Hepatocyte (in vitro differentiated cells): ENCODE data around the gene COX5A. TPM values are rescaled to one million over a fixed set of nuclear protein-coding genes. Genes with fewer than 3 reads are reported as not detected.
"Not testable (repeated sequence)": the region's sequence is repeated elsewhere in the genome, so short reads cannot be mapped to it uniquely, and the experiment has no call there.

Experiments used
- DNase-seq: peaks from one replicate; pipeline ENCODE4 v3.0.0-alpha.2; 2016; ENCODE audit warnings: low spot score
- H2AFZ ChIP-seq: fragments of 200-600 bp; sonication (generic); 2 replicates; pipeline ENCODE4 v1.6.0; 2016; ENCODE audit warnings: antibody characterized with exemption, mild to moderate bottlenecking
- H3K27ac ChIP-seq: fragments of 200-600 bp; sonication (generic); 2 replicates; pipeline ENCODE4 v1.5.1; 2016; ENCODE audit warnings: mild to moderate bottlenecking
- H3K27me3 ChIP-seq: fragments of 200-600 bp; sonication (generic); 2 replicates; pipeline ENCODE4 v1.6.1; 2016
- H3K36me3 ChIP-seq: fragments of 200-600 bp; sonication (generic); replicated peaks from 2 replicates; pipeline ENCODE4 v1.5.1; 2016; ENCODE audit warnings: low read depth; ENCODE audit not compliant: insufficient read depth
- H3K4me1 ChIP-seq: fragments of 200-600 bp; sonication (generic); 2 replicates; pipeline ENCODE4 v1.5.1; 2016; ENCODE audit warnings: mild to moderate bottlenecking, moderate library complexity; ENCODE audit not compliant: insufficient read depth
- H3K4me2 ChIP-seq: fragments of 200-600 bp; sonication (generic); 2 replicates; pipeline ENCODE4 v1.6.0; 2016
- H3K4me3 ChIP-seq: fragments of 200-600 bp; sonication (generic); 2 replicates; pipeline ENCODE4 v1.5.1; 2016; ENCODE audit warnings: mild to moderate bottlenecking
- H3K79me2 ChIP-seq: fragments of 200-600 bp; sonication (generic); 2 replicates; pipeline ENCODE4 v1.6.0; 2017; ENCODE audit warnings: mild to moderate bottlenecking
- H3K9me2 ChIP-seq: fragments of 200-600 bp; sonication (generic); replicated peaks from 2 replicates; pipeline ENCODE4 v1.6.0; 2017; ENCODE audit warnings: mild to moderate bottlenecking; ENCODE audit not compliant: insufficient read depth
- H3K9me3 ChIP-seq: fragments of 200-600 bp; sonication (generic); 2 replicates; pipeline ENCODE4 v1.5.1; 2016; ENCODE audit warnings: low read depth, mild to moderate bottlenecking
- H4K20me1 ChIP-seq: fragments of 200-600 bp; sonication (generic); 2 replicates; pipeline ENCODE4 v1.6.0; 2016; ENCODE audit warnings: mild to moderate bottlenecking; ENCODE audit not compliant: insufficient read depth, poor library complexity, severe bottlenecking
- CTCF ChIP-seq: fragments of 200-600 bp; sonication (generic); IDR thresholded peaks from 2 replicates; pipeline ENCODE4 v1.5.1; 2016; ENCODE audit warnings: antibody characterized with exemption, mild to moderate bottlenecking; ENCODE audit not compliant: poor library complexity
- EZH2 ChIP-seq: fragments of 200-600 bp; sonication (generic); IDR thresholded peaks from 2 replicates; pipeline ENCODE4 v1.6.1; 2016; ENCODE audit warnings: antibody characterized with exemption, mild to moderate bottlenecking, borderline replicate concordance
- EZH2phosphoT487 ChIP-seq: fragments of 200-600 bp; sonication (generic); IDR thresholded peaks from one replicate; pipeline ENCODE4 v1.6.1; 2018; ENCODE audit warnings: antibody characterized with exemption, mild to moderate bottlenecking, low read depth, moderate library complexity; ENCODE audit not compliant: unreplicated experiment, severe bottlenecking
- WGBS: methylation state at CpG from one replicate; pipeline ENCODE4 v1.1.6; 2016; ENCODE audit warnings: low lambda C conversion rate; ENCODE audit errors: missing lambda C conversion rate; 5-methylcytosine and 5-hydroxymethylcytosine counted together
- polyA plus RNA-seq: library from polyadenylated mRNA; unstranded; fragments of >200 nt; fragmentation: Nextera tagmentation; extraction: Ambion mirVana; gene quantifications from 2 replicates; pipeline ENCODE4 v1.2.1, GENCODE V29; 2016
- total RNA-seq: library from RNA; depleted of rRNA; stranded (reverse); fragments of >200 nt; gene quantifications from 2 replicates; pipeline ENCODE4 v1.2.3, GENCODE V29; 2014

Gene COX5A
- total and polyA plus RNA-seq, 2 experiments from 2014 or later: 151 to 449 TPM

GRCh38 chr15:74951006-74951405, 13.1 kb upstream of the COX5A start:
- no peaks in the 10 kb centered on the region for H3K9me3 ChIP-seq
- H3K9me2 ChIP-seq: no peaks in the 10 kb centered on the region
- no peak overlapping the region for H2AFZ ChIP-seq
- peaks cover 17% of the 10 kb centered on the region for H3K4me1 ChIP-seq
- peaks cover 4% of the 10 kb centered on the region for H3K27me3 ChIP-seq
- WGBS: 67% methylated on average over 3 of the region's 3 CpGs
- peaks cover 3% of the 10 kb centered on the region for H4K20me1 ChIP-seq
- H3K36me3 ChIP-seq: no peaks in the 10 kb centered on the region
- H3K4me2 ChIP-seq: no peak overlapping the region
- no peak overlapping the region for H3K27ac ChIP-seq
- no peak overlapping the region for H3K4me3 ChIP-seq
- H3K79me2 ChIP-seq: peaks cover 11% of the 10 kb centered on the region
- no peak for DNase-seq
- TF ChIP-seq EZH2phosphoT487 (no peak), CTCF (no peak), EZH2 (no peak)

- Histone ChIP-seq H3K36me3 (no peaks in the 10 kb centered on the region), H3K79me2 (peaks cover 5% of the 10 kb centered on the region), H3K9me3 (no peaks in the 10 kb centered on the region), H4K20me1 (peaks cover 3% of the 10 kb centered on the region), H3K27me3 (no peaks in the 10 kb centered on the region), H3K27ac (no peak overlapping the region), H3K4me2 (no peak overlapping the region), H3K4me3 (no peak overlapping the region), H2AFZ (no peak overlapping the region), H3K9me2 (no peaks in the 10 kb centered on the region), H3K4me1 (peaks cover 10% of the 10 kb centered on the region)
- DNase-seq: peak; percentile 85
- TF ChIP-seq CTCF (peak; percentile 98), EZH2 (no peak), EZH2phosphoT487 (no peak)
- 38% methylated on average over 7 of the region's 7 CpGs for WGBS
Observed at GRCh38 chr15:74950078-74950908, 12.4 kb upstream of the COX5A start.

- TF ChIP-seq CTCF: no peak
- TF ChIP-seq EZH2phosphoT487: no peak
- Histone ChIP-seq H3K27ac (peak overlapping the region; percentile 96), H3K36me3 (no peaks in the 10 kb centered on the region), H3K27me3 (no peaks in the 10 kb centered on the region), H2AFZ (peak overlapping the region; percentile 70), H3K4me3 (peak overlapping the region; percentile 97), H4K20me1 (peaks cover 29% of the 10 kb centered on the region), H3K4me2 (peak overlapping the region; percentile 88), H3K9me3 (no peaks in the 10 kb centered on the region), H3K9me2 (no peaks in the 10 kb centered on the region), H3K79me2 (peaks cover 53% of the 10 kb centered on the region), H3K4me1 (peaks cover 5% of the 10 kb centered on the region)
- DNase-seq: no peak
- WGBS: under 1% methylated on average over 18 of the region's 18 CpGs
Observed at GRCh38 chr15:74937272-74937589, 642 bp downstream of the COX5A start.

GRCh38 chr15:74935193-74935592, 2.7 kb downstream of the COX5A start:
- H3K4me3 ChIP-seq, H3K27me3 ChIP-seq, H3K9me2 ChIP-seq, H2AFZ ChIP-seq, H3K4me2 ChIP-seq, H3K36me3 ChIP-seq, H3K4me1 ChIP-seq, DNase-seq, H3K9me3 ChIP-seq, H3K27ac ChIP-seq: not testable (repeated sequence)
- Histone ChIP-seq H4K20me1 (peaks cover 40% of the 10 kb centered on the region), H3K79me2 (peaks cover 71% of the 10 kb centered on the region)
- 87% methylated on average over 3 of the region's 3 CpGs for WGBS
